ENCODE data around the gene STAC. TPM values are rescaled to one million over a fixed set of nuclear protein-coding genes. Genes with fewer than 3 reads are reported as not detected.
"Not testable (repeated sequence)": the region's sequence is repeated elsewhere in the genome, so short reads cannot be mapped to it uniquely, and the experiment has no call there.

The STAC gene
- total and polyA plus RNA-seq, 5 donors = 0.27 to 0.31 TPM; not detected in 3

GRCh38 chr3:36557708-36558421 lies 177.6 kb downstream of the STAC start:
- ATAC-seq = no peak
- no peak overlapping the region for H3K4me3 ChIP-seq (ENCODE audit: low read length)
- intact Hi-C loops (cut with DNase I) = no loop called here
- DNase-seq = no peak
- H3K4me1 ChIP-seq (ENCODE audit: control insufficient read depth, insufficient read depth, low read length) = no peaks in the 10 kb centered on the region
- no peak overlapping the region for H3K27ac ChIP-seq (ENCODE audit: low read length)
- no peaks in the 10 kb centered on the region for H3K9me3 ChIP-seq (ENCODE audit: control insufficient read depth, low read length)
- 81% methylated on average over 5 of the region's 5 CpGs for WGBS
- H3K27me3 ChIP-seq (ENCODE audit: control insufficient read depth, insufficient read depth) = no peaks in the 10 kb centered on the region

DNA sequence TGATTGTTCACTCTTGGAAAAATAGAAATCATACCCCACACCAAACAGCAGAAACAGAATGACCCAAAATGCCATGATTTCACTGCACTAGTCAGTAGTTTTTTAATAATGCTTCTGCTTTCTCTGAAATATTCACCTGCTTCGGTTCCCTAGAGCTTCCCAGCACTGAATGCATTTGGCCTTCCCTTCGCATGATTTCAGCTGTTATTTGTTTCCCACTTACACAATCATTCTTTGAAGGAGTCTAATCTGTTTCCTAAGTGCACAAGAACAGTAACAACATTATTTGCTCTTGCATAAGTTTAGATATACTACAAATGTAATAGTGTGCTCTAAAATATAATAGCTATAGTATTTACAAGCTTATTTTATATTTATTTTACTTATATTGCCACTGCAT lies 178.7 kb downstream of the STAC start:
- no peak for ATAC-seq
- no peaks in the 10 kb centered on the region for H3K27me3 ChIP-seq (ENCODE audit: control insufficient read depth, insufficient read depth)

DNA sequence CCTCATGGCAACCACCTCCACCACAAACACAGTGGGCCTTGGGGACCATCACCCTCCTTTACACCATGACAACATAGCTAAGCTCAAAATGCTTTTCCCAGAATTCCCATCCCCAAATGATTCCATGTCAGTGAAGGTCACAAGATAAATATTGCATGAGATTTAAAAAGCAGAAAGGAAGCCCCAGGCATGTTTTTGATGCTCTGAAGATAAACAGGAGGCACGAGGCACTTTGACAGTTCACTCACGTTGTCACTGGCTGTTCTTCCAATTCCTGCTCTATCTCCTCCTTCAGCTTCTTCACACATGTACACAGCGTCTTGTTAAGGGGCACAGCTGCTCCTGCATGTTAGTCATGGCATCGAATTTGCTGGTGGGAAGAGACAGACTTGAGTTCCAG lies 180.4 kb downstream of the STAC start:
- Histone ChIP-seq H3K9me3 (ENCODE audit: control insufficient read depth, low read length) (no peaks in the 10 kb centered on the region), H3K27ac (ENCODE audit: low read length) (no peak overlapping the region), H3K4me1 (ENCODE audit: control insufficient read depth, insufficient read depth, low read length) (no peaks in the 10 kb centered on the region), H3K27me3 (ENCODE audit: control insufficient read depth, insufficient read depth) (no peaks in the 10 kb centered on the region), H3K4me3 (ENCODE audit: low read length) (no peak overlapping the region)
- ATAC-seq = no peak
- intact Hi-C loops (cut with DNase I) = no loop called here
- WGBS = 68% methylated on average over 4 of the region's 4 CpGs
- no peak for DNase-seq

More for the DNA sequence above, 178.7 kb downstream of the STAC start:
- no peak overlapping the region for H3K27ac ChIP-seq (ENCODE audit: low read length)
- no peak overlapping the region for H3K4me3 ChIP-seq (ENCODE audit: low read length)
- H3K4me1 ChIP-seq (ENCODE audit: control insufficient read depth, insufficient read depth, low read length) = no peaks in the 10 kb centered on the region
- no peaks in the 10 kb centered on the region for H3K9me3 ChIP-seq (ENCODE audit: control insufficient read depth, low read length)
- intact Hi-C loops (cut with DNase I) = no loop called here
- 36% methylated on average over 2 of the region's 2 CpGs for WGBS
- no peak for DNase-seq

GRCh38 chr3:36561601-36562000 lies 181.3 kb downstream of the STAC start:
- Histone ChIP-seq H3K9me3 (ENCODE audit: control insufficient read depth, low read length) (no peaks in the 10 kb centered on the region), H3K4me3 (ENCODE audit: low read length) (no peak overlapping the region), H3K4me1 (ENCODE audit: control insufficient read depth, insufficient read depth, low read length) (no peaks in the 10 kb centered on the region), H3K27me3 (ENCODE audit: control insufficient read depth, insufficient read depth) (no peaks in the 10 kb centered on the region), H3K27ac (ENCODE audit: low read length) (no peak overlapping the region)
- ATAC-seq = no peak
- intact Hi-C loops (cut with DNase I) = no loop called here
- DNase-seq = no peak
- 93% methylated on average over 2 of the region's 2 CpGs for WGBS

DNA sequence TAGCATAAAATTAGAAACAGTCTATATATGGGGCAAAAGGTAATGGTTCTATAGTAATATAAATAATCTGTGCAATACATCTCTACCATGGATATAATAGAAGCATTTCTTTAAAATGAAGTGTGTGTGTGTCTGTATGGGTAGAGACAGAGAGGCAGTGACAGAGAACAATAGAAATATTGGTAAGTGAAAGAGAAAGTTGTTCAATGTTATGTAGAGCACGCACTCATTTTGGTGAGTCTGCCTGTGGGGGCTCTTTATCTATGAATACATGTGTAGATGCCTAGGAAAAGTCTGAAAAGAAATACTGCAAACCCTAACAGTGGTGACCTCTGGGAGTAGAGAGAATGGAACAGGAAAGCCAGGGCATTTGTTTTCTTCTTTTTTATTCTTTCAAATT lies 182.6 kb downstream of the STAC start:
- WGBS = 64% methylated on average over 1 of the region's 1 CpG
- Histone ChIP-seq H3K27me3 (ENCODE audit: control insufficient read depth, insufficient read depth) (no peaks in the 10 kb centered on the region), H3K4me3 (ENCODE audit: low read length) (no peak overlapping the region), H3K27ac (ENCODE audit: low read length) (no peak overlapping the region), H3K4me1 (ENCODE audit: control insufficient read depth, insufficient read depth, low read length) (no peaks in the 10 kb centered on the region), H3K9me3 (ENCODE audit: control insufficient read depth, low read length) (no peaks in the 10 kb centered on the region)
- no peak for DNase-seq
- ATAC-seq = no peak
- intact Hi-C loops (cut with DNase I) = no loop called here

GRCh38 chr3:36575241-36575640 lies 194.9 kb downstream of the STAC start:
- Histone ChIP-seq H3K27me3 (ENCODE audit: control insufficient read depth, insufficient read depth) (no peaks in the 10 kb centered on the region), H3K4me3 (ENCODE audit: low read length) (no peak overlapping the region), H3K4me1 (ENCODE audit: control insufficient read depth, insufficient read depth, low read length) (no peaks in the 10 kb centered on the region), H3K27ac (ENCODE audit: low read length) (no peak overlapping the region), H3K9me3 (ENCODE audit: control insufficient read depth, low read length) (no peaks in the 10 kb centered on the region)
- intact Hi-C loops (cut with DNase I) = no loop called here
- ATAC-seq (no peak), DNase-seq (no peak)
- WGBS = 62% methylated on average over 2 of the region's 2 CpGs

DNA sequence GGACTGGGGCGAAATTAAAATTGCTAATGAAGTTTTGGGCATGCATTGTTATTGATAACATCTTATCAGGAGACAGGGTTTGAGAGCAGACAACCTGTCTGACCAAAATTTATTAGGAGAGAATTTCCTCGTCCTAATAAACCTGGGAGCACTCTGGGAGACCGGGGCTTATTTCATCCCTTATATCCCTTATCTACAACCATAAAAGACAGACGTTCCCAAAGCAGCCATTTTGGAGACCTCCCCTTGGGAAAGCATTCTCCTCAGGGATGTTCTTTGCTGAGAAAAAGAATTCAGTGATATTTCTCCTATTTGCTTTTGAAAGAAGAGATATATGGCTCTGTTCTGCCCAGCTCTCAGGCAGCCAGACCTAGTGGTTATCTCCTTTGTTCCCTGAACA lies 198.1 kb downstream of the STAC start:
- WGBS = 71% methylated on average over 4 of the region's 4 CpGs
- H3K9me3 ChIP-seq (ENCODE audit: control insufficient read depth, low read length); H3K4me3 ChIP-seq (ENCODE audit: low read length); intact Hi-C loops (cut with DNase I); DNase-seq; H3K27me3 ChIP-seq (ENCODE audit: control insufficient read depth, insufficient read depth); H3K4me1 ChIP-seq (ENCODE audit: control insufficient read depth, insufficient read depth, low read length); ATAC-seq; H3K27ac ChIP-seq (ENCODE audit: low read length): not testable (repeated sequence)

DNA sequence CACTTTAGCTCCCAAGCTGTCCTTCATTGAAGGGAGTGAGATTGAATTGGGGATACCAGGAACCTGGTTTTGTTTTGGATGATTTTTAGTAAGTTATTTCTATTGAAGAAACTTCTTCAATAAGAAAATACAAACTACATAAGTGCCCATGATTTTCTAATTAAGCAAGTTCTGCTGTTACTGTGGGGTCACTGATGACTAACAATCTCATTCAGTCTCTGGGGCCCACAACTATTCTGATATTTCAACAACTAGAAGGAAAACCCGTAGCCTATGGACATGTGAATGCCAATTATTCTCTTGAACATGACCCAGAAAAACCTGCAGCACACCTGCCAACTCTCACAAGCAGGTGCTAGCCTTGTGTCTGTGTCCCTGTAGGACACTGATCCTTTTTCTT lies 199.4 kb downstream of the STAC start:
- Histone ChIP-seq H3K4me1 (ENCODE audit: control insufficient read depth, insufficient read depth, low read length) (no peaks in the 10 kb centered on the region), H3K4me3 (ENCODE audit: low read length) (no peak overlapping the region), H3K9me3 (ENCODE audit: control insufficient read depth, low read length) (no peaks in the 10 kb centered on the region), H3K27me3 (ENCODE audit: control insufficient read depth, insufficient read depth) (no peaks in the 10 kb centered on the region), H3K27ac (ENCODE audit: low read length) (no peak overlapping the region)
- ATAC-seq (no peak), DNase-seq (no peak)
- WGBS = 45% methylated on average over 1 of the region's 1 CpG
- intact Hi-C loops (cut with DNase I) = no loop called here

DNA sequence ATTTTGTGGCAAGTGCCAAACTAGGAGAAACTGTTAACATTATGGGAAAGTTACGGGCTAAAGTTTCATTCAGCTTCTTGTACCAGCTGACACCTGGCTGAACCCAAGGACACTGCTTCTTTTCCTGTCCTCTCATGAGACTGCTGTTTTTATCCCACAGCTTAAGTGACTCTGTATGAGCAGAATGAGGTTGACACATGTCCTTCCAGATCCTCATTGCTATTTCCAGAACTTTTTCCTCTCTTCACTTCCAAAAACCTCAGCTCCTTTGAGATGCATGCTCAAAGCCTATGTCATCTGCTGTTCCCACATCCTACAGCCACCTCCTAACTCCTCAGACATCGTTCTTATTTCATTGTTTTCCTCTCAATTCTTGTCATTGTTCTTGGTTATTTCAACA lies 200.4 kb downstream of the STAC start:
- no peaks in the 10 kb centered on the region for H3K4me1 ChIP-seq (ENCODE audit: control insufficient read depth, insufficient read depth, low read length)
- H3K27me3 ChIP-seq (ENCODE audit: control insufficient read depth, insufficient read depth) = no peaks in the 10 kb centered on the region
- no peak overlapping the region for H3K27ac ChIP-seq (ENCODE audit: low read length)
- 59% methylated on average over 2 of the region's 2 CpGs for WGBS
- DNase-seq (no peak), ATAC-seq (no peak)
- H3K9me3 ChIP-seq (ENCODE audit: control insufficient read depth, low read length) = no peaks in the 10 kb centered on the region
- H3K4me3 ChIP-seq (ENCODE audit: low read length) = no peak overlapping the region
- intact Hi-C loops (cut with DNase I) = no loop called here

GRCh38 chr3:36591959-36592358 lies 211.7 kb downstream of the STAC start:
- intact Hi-C loops (cut with DNase I) = no loop called here
- 66% methylated on average over 3 of the region's 3 CpGs for WGBS

DNA sequence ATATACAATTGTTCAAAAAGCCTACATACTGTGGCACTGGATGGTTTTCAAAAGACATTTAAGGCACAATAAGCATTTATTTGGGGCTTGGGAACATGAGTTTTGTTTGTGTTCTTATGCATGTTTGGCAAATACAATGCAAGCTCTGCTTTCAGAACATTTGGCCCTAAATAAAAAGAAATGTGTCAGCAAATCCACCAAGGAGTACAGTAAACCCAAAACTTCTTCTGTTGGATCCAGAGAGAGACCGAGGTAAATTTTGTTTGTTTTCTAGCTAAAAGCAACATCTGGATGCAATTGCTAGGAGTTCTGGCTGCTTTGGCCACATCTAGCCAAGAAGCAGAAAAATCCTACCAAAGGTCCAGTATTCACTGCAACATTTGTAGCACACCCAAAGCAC lies 215.2 kb downstream of the STAC start:
- Histone ChIP-seq H3K27ac (ENCODE audit: low read length) (no peak overlapping the region), H3K4me3 (ENCODE audit: low read length) (no peak overlapping the region), H3K9me3 (ENCODE audit: control insufficient read depth, low read length) (no peaks in the 10 kb centered on the region), H3K4me1 (ENCODE audit: control insufficient read depth, insufficient read depth, low read length) (no peaks in the 10 kb centered on the region), H3K27me3 (ENCODE audit: control insufficient read depth, insufficient read depth) (peaks cover 2% of the 10 kb centered on the region)
- ATAC-seq (no peak), DNase-seq (no peak)
- intact Hi-C loops (cut with DNase I) = no loop called here
- 68% methylated on average over 1 of the region's 1 CpG for WGBS

More at GRCh38 chr3:36591959-36592358, 211.7 kb downstream of the STAC start:
- Histone ChIP-seq H3K27me3 (ENCODE audit: control insufficient read depth, insufficient read depth) (no peaks in the 10 kb centered on the region), H3K4me3 (ENCODE audit: low read length) (no peak overlapping the region), H3K4me1 (ENCODE audit: control insufficient read depth, insufficient read depth, low read length) (no peaks in the 10 kb centered on the region), H3K9me3 (ENCODE audit: control insufficient read depth, low read length) (no peaks in the 10 kb centered on the region), H3K27ac (ENCODE audit: low read length) (no peak overlapping the region)
- ATAC-seq = no peak
- DNase-seq = no peak

- ATAC-seq (no peak), DNase-seq (no peak)
- intact Hi-C loops (cut with DNase I) = no loop called here
- Histone ChIP-seq H3K27me3 (ENCODE audit: control insufficient read depth, insufficient read depth) (peaks cover 2% of the 10 kb centered on the region), H3K4me3 (ENCODE audit: low read length) (no peak overlapping the region), H3K9me3 (ENCODE audit: control insufficient read depth, low read length) (no peaks in the 10 kb centered on the region), H3K27ac (ENCODE audit: low read length) (no peak overlapping the region), H3K4me1 (ENCODE audit: control insufficient read depth, insufficient read depth, low read length) (no peaks in the 10 kb centered on the region)
- WGBS = 63% methylated on average over 2 of the region's 2 CpGs
These were observed 216.1 kb downstream of the STAC start for GRCh38 chr3:36596419-36596818.
